ENCODE results near the gene HNRNPAB. TPM values are rescaled to one million over a fixed set of nuclear protein-coding genes. Genes with fewer than 3 reads are reported as not detected.
A peak's percentile ranks its signal among the peaks of the same experiment; 100 is the strongest.

The HNRNPAB gene
- total RNA-seq, 4 donors from 2014 or later = 84.2 to 117 (median 106) TPM

- Histone ChIP-seq H3K4me1 (peaks cover 24 to 39% of the 10 kb centered on the region in 2 donors), H3K27ac (no peak overlapping the region), H3K4me3 (no peak overlapping the region), H3K27me3 (no peaks in the 10 kb centered on the region), H3K9me3 (no peaks in the 10 kb centered on the region), H3K36me3 (no peaks in the 10 kb centered on the region)
- no peak for TF ChIP-seq POLR2A (IDR thresholded peaks at IDR 0.05)
- TF ChIP-seq, protein P1, sequence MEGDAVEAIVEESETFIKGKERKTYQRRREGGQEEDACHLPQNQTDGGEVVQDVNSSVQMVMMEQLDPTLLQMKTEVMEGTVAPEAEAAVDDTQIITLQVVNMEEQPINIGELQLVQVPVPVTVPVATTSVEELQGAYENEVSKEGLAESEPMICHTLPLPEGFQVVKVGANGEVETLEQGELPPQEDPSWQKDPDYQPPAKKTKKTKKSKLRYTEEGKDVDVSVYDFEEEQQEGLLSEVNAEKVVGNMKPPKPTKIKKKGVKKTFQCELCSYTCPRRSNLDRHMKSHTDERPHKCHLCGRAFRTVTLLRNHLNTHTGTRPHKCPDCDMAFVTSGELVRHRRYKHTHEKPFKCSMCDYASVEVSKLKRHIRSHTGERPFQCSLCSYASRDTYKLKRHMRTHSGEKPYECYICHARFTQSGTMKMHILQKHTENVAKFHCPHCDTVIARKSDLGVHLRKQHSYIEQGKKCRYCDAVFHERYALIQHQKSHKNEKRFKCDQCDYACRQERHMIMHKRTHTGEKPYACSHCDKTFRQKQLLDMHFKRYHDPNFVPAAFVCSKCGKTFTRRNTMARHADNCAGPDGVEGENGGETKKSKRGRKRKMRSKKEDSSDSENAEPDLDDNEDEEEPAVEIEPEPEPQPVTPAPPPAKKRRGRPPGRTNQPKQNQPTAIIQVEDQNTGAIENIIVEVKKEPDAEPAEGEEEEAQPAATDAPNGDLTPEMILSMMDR (IDR thresholded peaks at IDR 0.05 in 4 of 5, conservative IDR thresholded peaks at IDR 0.05 in 1 of 5) = no peak
- DNase-seq (no peak), ATAC-seq (no peak)
- in situ Hi-C loops (cut with MboI; ENCODE audit: low sequenced_read_pairs in 4 of 4) = no loop called here
- intact Hi-C loops (cut with DNase I; ENCODE audit: low total_unique reads) = no loop called here
Observed at GRCh38 chr5:178242416-178242815, 38.1 kb downstream of the HNRNPAB start.

DNA sequence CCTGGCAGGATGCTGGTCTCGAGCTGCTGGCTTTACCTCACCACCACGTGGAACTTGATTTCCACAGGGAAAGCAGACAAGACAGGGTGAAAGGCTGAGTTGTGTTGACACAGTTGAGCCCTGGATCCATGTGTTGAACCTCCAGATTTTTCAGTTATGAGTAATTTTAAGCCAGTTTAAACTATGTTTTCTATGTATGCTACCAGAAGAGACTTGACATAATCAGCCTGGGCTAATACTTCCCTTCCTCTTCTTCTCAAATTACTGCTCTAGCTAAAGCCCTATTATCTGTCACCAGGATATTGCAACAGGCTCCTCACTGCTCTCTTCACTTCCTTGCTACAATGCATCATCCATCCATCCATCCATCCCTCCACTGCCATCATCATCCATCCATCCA, 40.2 kb downstream of the HNRNPAB start:
- Histone ChIP-seq H3K27ac (no peak overlapping the region), H3K4me1 (peaks cover 11 to 26% of the 10 kb centered on the region in 2 donors), H3K27me3 (no peaks in the 10 kb centered on the region), H3K36me3 (no peaks in the 10 kb centered on the region), H3K4me3 (no peak overlapping the region), H3K9me3 (no peaks in the 10 kb centered on the region)
- ATAC-seq (no peak), DNase-seq (no peak)
- in situ Hi-C loops (cut with MboI; ENCODE audit: low sequenced_read_pairs in 4 of 4) = no loop called here
- TF ChIP-seq POLR2A (IDR thresholded peaks at IDR 0.05) = no peak
- TF ChIP-seq, protein P1 (IDR thresholded peaks at IDR 0.05 in 4 of 5, conservative IDR thresholded peaks at IDR 0.05 in 1 of 5) = no peak
- intact Hi-C loops (cut with DNase I; ENCODE audit: low total_unique reads) = no loop called here

GRCh38 chr5:178245389-178245788, 41.1 kb downstream of the HNRNPAB start:
- DNase-seq = no peak
- H3K27me3 ChIP-seq = no peaks in the 10 kb centered on the region
- in situ Hi-C loops (cut with MboI; ENCODE audit: low sequenced_read_pairs in 4 of 4) = no loop called here
- no peaks in the 10 kb centered on the region for H3K36me3 ChIP-seq
- TF ChIP-seq, protein P1 (IDR thresholded peaks at IDR 0.05 in 4 of 5, conservative IDR thresholded peaks at IDR 0.05 in 1 of 5) = no peak
- TF ChIP-seq POLR2A (IDR thresholded peaks at IDR 0.05) = no peak
- H3K4me1 ChIP-seq = peaks cover 3 to 22% of the 10 kb centered on the region in 2 donors
- no peak overlapping the region for H3K4me3 ChIP-seq
- no peak overlapping the region for H3K27ac ChIP-seq
- H3K9me3 ChIP-seq = no peaks in the 10 kb centered on the region
- ATAC-seq = no peak
- intact Hi-C loops (cut with DNase I; ENCODE audit: low total_unique reads) = no loop called here

DNA sequence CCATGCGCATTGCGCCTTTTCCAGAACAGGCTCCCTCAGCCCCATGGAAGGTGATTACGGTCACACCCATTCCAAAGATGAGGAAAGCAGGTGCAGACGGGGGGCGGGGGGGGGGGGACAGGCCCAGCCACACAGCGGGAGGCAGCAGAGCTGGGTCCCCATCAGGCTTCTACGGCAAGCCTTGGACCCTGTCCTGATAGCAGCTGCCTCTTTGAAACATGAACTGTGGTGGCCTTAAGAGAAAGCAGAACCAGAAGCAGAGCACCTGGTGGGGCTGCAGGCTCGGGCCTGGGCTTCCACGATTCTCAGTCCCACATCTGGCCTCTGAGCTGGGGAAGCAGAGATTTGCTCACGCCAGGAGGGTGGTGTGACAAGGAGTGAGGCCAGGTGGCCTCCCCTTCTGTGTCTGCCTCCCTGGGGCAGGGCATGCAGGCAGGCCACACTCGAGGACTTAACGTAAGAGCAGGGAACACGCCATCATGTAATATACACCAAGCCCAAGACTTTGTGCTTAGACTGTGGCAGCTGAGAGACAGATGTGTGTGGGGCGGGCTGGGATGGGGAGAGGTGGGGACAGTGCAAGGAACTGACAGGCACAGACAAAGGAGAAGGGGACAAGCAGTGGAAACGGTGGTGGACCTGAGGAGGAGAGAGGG, 42.4 kb downstream of the HNRNPAB start:
- no peak overlapping the region for H3K27ac ChIP-seq
- H3K27me3 ChIP-seq = no peaks in the 10 kb centered on the region
- ATAC-seq (peak in 1 of 2 donors; percentile 20), DNase-seq (no peak)
- no peaks in the 10 kb centered on the region for H3K36me3 ChIP-seq
- H3K4me1 ChIP-seq = peaks cover 0 to 10% of the 10 kb centered on the region in 2 donors
- H3K9me3 ChIP-seq = no peaks in the 10 kb centered on the region
- in situ Hi-C loops (cut with MboI; ENCODE audit: low sequenced_read_pairs in 4 of 4) = no loop called here
- no peak overlapping the region for H3K4me3 ChIP-seq
- intact Hi-C loops (cut with DNase I; ENCODE audit: low total_unique reads) = no loop called here
- no peak for TF ChIP-seq POLR2A (IDR thresholded peaks at IDR 0.05)
- TF ChIP-seq, protein P1 (IDR thresholded peaks at IDR 0.05 in 4 of 5, conservative IDR thresholded peaks at IDR 0.05 in 1 of 5) = no peak
